ENCODE results near the gene RNF151. TPM values are rescaled to one million over a fixed set of nuclear protein-coding genes. Genes with fewer than 3 reads are reported as not detected.
A peak's percentile ranks its signal among the peaks of the same experiment; 100 is the strongest.

The RNF151 gene
- total and polyA plus RNA-seq, 2 of the 13 experiments (the other 11 are each of a cell fraction or from before 2014, with no cell fraction given), result not detected

GRCh38 chr16:1972490-1972877 is 5.8 kb downstream of the RNF151 start:
- DNase-seq (ENCODE audit: low spot score) (no peak), FAIRE-seq (no peak), ATAC-seq (peak; percentile 58)
- H3K4me1 ChIP-seq (ENCODE audit: insufficient read depth, low read length), result peaks cover 21% of the 10 kb centered on the region
- H3K9ac ChIP-seq (ENCODE audit: insufficient read depth, low read depth, low read length), result peak overlapping the region; percentile 86
- H3K4me3 ChIP-seq (replicated peaks in 1 of 3; ENCODE audit: insufficient read depth in 1 of 3, low read depth in 2 of 3, low read length in 3 of 3), result peak overlapping the region; percentile 74 to 99 (median 84)
- intact Hi-C loops (cut with micrococcal nuclease; ENCODE audit: unreplicated experiment), result no loop called here
- no peaks in the 10 kb centered on the region for H3K27me3 ChIP-seq (ENCODE audit: control insufficient read depth in 1 of 2, insufficient read depth in 2 of 2, low read length in 2 of 2)
- in situ Hi-C loops (cut with HindIII; ENCODE audit: extremely low pct_ligation_motif_present, low pct_unique_long_range_greater_than_20kb), result no loop called here
- POLR2A ChIA-PET, result interaction anchor here (1.1 to 2.8 kb wide), 2 partner anchors 12 to 63 kb away, joined by 4 to 26 read pairs; partner anchors contain the start of gene NDUFB10
- H4K20me1 ChIP-seq (ENCODE audit: insufficient read depth, low read length), result no peaks in the 10 kb centered on the region
- peaks cover 14% of the 10 kb centered on the region for H3K79me2 ChIP-seq (ENCODE audit: insufficient read depth, low read length)
- WGBS (ENCODE audit: low lambda C conversion rate), result under 1% methylated on average over 17 of the region's 22 CpGs
- H3K36me3 ChIP-seq (replicated peaks in 1 of 2; ENCODE audit: control insufficient read depth in 1 of 2, insufficient read depth in 2 of 2, low read length in 2 of 2), result peaks cover 20 to 28% of the 10 kb centered on the region in 2 experiments; a peak in 3 of 5 replicates
- peak overlapping the region; percentile 99 for H3K4me2 ChIP-seq (ENCODE audit: low read depth, low read length)
- no peaks in the 10 kb centered on the region for H3K9me3 ChIP-seq (ENCODE audit: low read length)
- BruUV-seq (replicated peaks), result no TSS peak
- H2AFZ ChIP-seq (ENCODE audit: low read length), result no peak overlapping the region
- H3K27ac ChIP-seq (ENCODE audit: extremely low read length, insufficient read depth, low read length), result peak overlapping the region; percentile 75
- CTCF ChIA-PET (ENCODE audit: low intra/inter-chr PET ratio, low total read pairs), result no interaction called here
- 0 out of 2 replicates have a peak, but pooled peaks have one; percentile 63 for TF ChIP-seq ZNF703 (CRISPR knock-in tag; IDR thresholded peaks at IDR 0.05; ENCODE audit: borderline replicate concordance)
- TF ChIP-seq RAD21 (CRISPR knock-in tag; IDR thresholded peaks at IDR 0.05), result no peak
- TF ChIP-seq HHEX (CRISPR knock-in tag; IDR thresholded peaks at IDR 0.05), result no peak
- TF ChIP-seq DZIP1 (CRISPR knock-in tag; IDR thresholded peaks at IDR 0.05), result peak; percentile 81; the same call in 1 of the 2 replicates
- TF ChIP-seq ATAD3A (CRISPR knock-in tag; IDR thresholded peaks at IDR 0.05), result no peak
- no peak for TF ChIP-seq MAX (IDR thresholded peaks at IDR 0.05)
- no peak for TF ChIP-seq ZGPAT (CRISPR knock-in tag; IDR thresholded peaks at IDR 0.05)
- TF ChIP-seq LRRFIP1 (CRISPR knock-in tag; conservative IDR thresholded peaks at IDR 0.05), result no peak
- TF ChIP-seq ZNF263 (CRISPR knock-in tag; IDR thresholded peaks at IDR 0.05), result peak; percentile 15; the same call in 1 of the 2 replicates
- no peak for TF ChIP-seq JUNB (CRISPR knock-in tag; IDR thresholded peaks at IDR 0.05; ENCODE audit: borderline replicate concordance)
- TF ChIP-seq MXI1 (IDR thresholded peaks at IDR 0.05; ENCODE audit: borderline replicate concordance, low read depth, low read length), result 0 out of 3 replicates have a peak, but pooled peaks have one; percentile 16
- TF ChIP-seq ZNF710 (CRISPR knock-in tag; IDR thresholded peaks at IDR 0.05; ENCODE audit: borderline replicate concordance), result no peak
- TF ChIP-seq ZNF275 (CRISPR knock-in tag; IDR thresholded peaks at IDR 0.05; ENCODE audit: borderline replicate concordance), result no peak
- no peak for TF ChIP-seq ZNF317 (CRISPR knock-in tag; IDR thresholded peaks at IDR 0.05)
- no peak for TF ChIP-seq GATA4 (IDR thresholded peaks at IDR 0.05; ENCODE audit: borderline replicate concordance, low read depth)

Measured in HepG2 (cell line).